GM12892 (cell line): Measurements from ENCODE around the gene TXK.

ENCODE experiments used
- POLR2A ChIP-seq: IDR thresholded peaks from 2 replicates; pipeline ENCODE4 v1.6.1; 2011; ENCODE audit warnings: low read depth, low read length, control low read depth
- POLR2AphosphoS5 ChIP-seq: IDR thresholded peaks from 2 replicates; pipeline ENCODE4 v1.6.1; 2011; ENCODE audit warnings: low read depth, low read length, control low read depth

GRCh38 chr4:48119646-48120045, 14.4 kb downstream of the TXK start:
- TF ChIP-seq POLR2AphosphoS5, result no peak
- TF ChIP-seq POLR2A, result no peak
